Activated B cell treated with CpG ODN at 0.5 μM for 24 hours (primary cell): ENCODE measurements around the gene ETFB. TPM values are rescaled to one million over a fixed set of nuclear protein-coding genes. Genes with fewer than 3 reads are reported as not detected.

Experiments
- ATAC-seq: fragments of 200-7000 bp; cut with Tn5 transposase; one replicate; pipeline ENCODE4 v1.10.0; 2021; ENCODE audit warnings: low read depth, mild to moderate bottlenecking, moderate library complexity
- CTCF ChIA-PET: fragments of 350-600 bp; sonication (Branson Sonifier 250); formaldehyde crosslinking; loops from one replicate; lab custom pipeline; 2021; ENCODE audit warnings: antibody characterized with exemption; lab: Charles Lee
- POLR2A ChIA-PET: fragments of 350-600 bp; sonication (Branson Sonifier 250); formaldehyde crosslinking; loops from one replicate; lab custom pipeline; 2021; ENCODE audit warnings: antibody characterized with exemption; lab: Charles Lee
- DNase-seq: peaks from one replicate; pipeline ENCODE4 v3.0.0; 2022
- H3K27ac Mint-ChIP-seq: one replicate; pipeline ENCODE4 v1.8.0; 2020; ENCODE audit warnings: mixed read lengths
- H3K27me3 Mint-ChIP-seq: one replicate; pipeline ENCODE4 v1.8.0; 2021; ENCODE audit warnings: mixed read lengths
- H3K36me3 Mint-ChIP-seq: one replicate; pipeline ENCODE4 v1.8.0; 2021; ENCODE audit warnings: low read depth, mixed read lengths
- H3K4me1 Mint-ChIP-seq: one replicate; pipeline ENCODE4 v1.8.0; 2021; ENCODE audit warnings: mixed read lengths
- H3K4me3 Mint-ChIP-seq: one replicate; pipeline ENCODE4 v1.8.0; 2020; ENCODE audit warnings: mild to moderate bottlenecking, mixed read lengths
- H3K9me3 Mint-ChIP-seq: one replicate; pipeline ENCODE4 v1.8.0; 2020; ENCODE audit warnings: mixed read lengths
- intact Hi-C: fragments of 100-400 bp; cut with micrococcal nuclease; formaldehyde crosslinking; loops from one replicate; pipeline ENCODE4 v1.15.1; 2024
- total RNA-seq: library from RNA; stranded (reverse); gene quantifications from 2 replicates; pipeline ENCODE4 v1.2.3, GENCODE V29; 2022
- TF ChIP-seq, protein P1 (sequence below): fragments of 200-600 bp; IDR thresholded peaks from one replicate; pipeline ENCODE4 v1.8.0; 2022; ENCODE audit warnings: antibody characterized with exemption, mild to moderate bottlenecking

Gene ETFB
- total RNA-seq, 1 donor from 2014 or later = 43.8 TPM

GRCh38 chr19:51339687-51340656 is 26.2 kb downstream of the ETFB start:
- intact Hi-C loops = loop anchor here (1.0 to 5.0 kb wide), 11 partner anchors 27 to 439 kb away; partner anchors contain the start of gene SIGLEC10
- POLR2A ChIA-PET = interaction anchor here (0.6 to 4.9 kb wide), 15 partner anchors 9 to 317 kb away, joined by 3 to 49 read pairs (median 5); partner anchors contain the start of genes ETFB, NKG7 and SIGLEC10
- Mint-ChIP-seq H3K27me3 (no peaks in the 10 kb centered on the region), H3K36me3 (no peaks in the 10 kb centered on the region), H3K4me3 (peak overlapping the region; percentile 91), H3K27ac (peak overlapping the region; percentile 75), H3K4me1 (peaks cover 48% of the 10 kb centered on the region), H3K9me3 (no peaks in the 10 kb centered on the region)
- ATAC-seq = peak; percentile 84
- peak; percentile 89 for DNase-seq
- TF ChIP-seq, protein P1, sequence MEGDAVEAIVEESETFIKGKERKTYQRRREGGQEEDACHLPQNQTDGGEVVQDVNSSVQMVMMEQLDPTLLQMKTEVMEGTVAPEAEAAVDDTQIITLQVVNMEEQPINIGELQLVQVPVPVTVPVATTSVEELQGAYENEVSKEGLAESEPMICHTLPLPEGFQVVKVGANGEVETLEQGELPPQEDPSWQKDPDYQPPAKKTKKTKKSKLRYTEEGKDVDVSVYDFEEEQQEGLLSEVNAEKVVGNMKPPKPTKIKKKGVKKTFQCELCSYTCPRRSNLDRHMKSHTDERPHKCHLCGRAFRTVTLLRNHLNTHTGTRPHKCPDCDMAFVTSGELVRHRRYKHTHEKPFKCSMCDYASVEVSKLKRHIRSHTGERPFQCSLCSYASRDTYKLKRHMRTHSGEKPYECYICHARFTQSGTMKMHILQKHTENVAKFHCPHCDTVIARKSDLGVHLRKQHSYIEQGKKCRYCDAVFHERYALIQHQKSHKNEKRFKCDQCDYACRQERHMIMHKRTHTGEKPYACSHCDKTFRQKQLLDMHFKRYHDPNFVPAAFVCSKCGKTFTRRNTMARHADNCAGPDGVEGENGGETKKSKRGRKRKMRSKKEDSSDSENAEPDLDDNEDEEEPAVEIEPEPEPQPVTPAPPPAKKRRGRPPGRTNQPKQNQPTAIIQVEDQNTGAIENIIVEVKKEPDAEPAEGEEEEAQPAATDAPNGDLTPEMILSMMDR = no peak
- CTCF ChIA-PET = interaction anchor here (0.6 to 2.9 kb wide), 18 partner anchors 11 to 364 kb away, joined by 3 to 17 read pairs (median 4); partner anchors contain the start of genes ETFB and SIGLEC10

- intact Hi-C loops = loop anchor here (1.0 to 5.0 kb wide), 11 partner anchors 28 to 440 kb away; partner anchors contain the start of gene SIGLEC10
- Mint-ChIP-seq H3K4me3 (peak overlapping the region; percentile 91), H3K36me3 (no peaks in the 10 kb centered on the region), H3K27me3 (no peaks in the 10 kb centered on the region), H3K9me3 (no peaks in the 10 kb centered on the region), H3K4me1 (peaks cover 42% of the 10 kb centered on the region), H3K27ac (peak overlapping the region; percentile 75)
- ChIA-PET CTCF (interaction anchor here (1.0 to 2.9 kb wide), 15 partner anchors 12 to 365 kb away, joined by 3 to 17 read pairs (median 5); partner anchors contain the start of genes ETFB and SIGLEC10), POLR2A (interaction anchor here (0.6 to 4.9 kb wide), 15 partner anchors 9 to 318 kb away, joined by 3 to 49 read pairs (median 5); partner anchors contain the start of genes ETFB, NKG7 and SIGLEC10)
- ATAC-seq = peak; percentile 6
- TF ChIP-seq, protein P1 = no peak
- DNase-seq = no peak
Observed at GRCh38 chr19:51339313-51339686, 26.9 kb downstream of the ETFB start.

DNA sequence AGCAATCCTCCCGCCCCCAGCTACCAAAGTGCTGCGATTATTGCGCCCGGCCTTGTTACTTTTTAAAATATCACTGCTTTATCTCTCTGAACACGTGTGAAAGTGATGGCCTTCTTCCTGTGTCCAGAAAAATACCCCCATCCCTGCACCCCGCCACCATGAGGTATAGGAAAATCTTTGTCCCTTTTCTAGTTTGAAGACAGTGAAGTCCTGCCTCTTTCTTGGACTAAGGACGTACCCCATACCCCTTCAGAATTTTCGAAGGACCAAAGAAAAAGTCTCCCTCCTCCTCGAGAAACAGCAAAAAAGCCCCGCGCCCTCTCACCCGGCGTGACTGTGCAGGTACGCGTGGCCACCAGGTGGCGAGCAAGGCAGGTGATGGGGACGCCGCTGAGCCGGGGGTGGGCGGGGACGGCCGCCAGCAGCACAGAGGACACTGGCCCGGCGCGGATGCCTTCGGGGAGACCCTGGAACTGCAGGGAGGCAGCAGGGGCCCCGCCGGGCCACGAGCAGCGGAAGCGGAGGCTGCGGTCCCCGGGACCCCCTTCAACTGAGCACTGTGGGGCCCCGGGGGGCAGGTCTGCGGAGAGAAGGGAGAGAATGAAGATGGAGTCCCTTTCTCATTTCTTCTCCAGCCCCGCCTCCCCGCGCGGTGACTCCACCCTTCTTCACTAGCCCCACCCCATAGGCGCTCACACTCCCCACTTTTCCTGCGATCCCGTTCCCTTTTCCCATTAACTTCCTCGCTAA is 27.4 kb downstream of the ETFB start:
- CTCF ChIA-PET = interaction anchor here (0.7 to 2.9 kb wide), 17 partner anchors 24 to 323 kb away, joined by 3 to 17 read pairs (median 5); partner anchors contain the start of genes ETFB and SIGLEC10
- POLR2A ChIA-PET = interaction anchor here (1.0 to 4.9 kb wide), 8 partner anchors 10 to 103 kb away, joined by 3 to 49 read pairs (median 6); partner anchors contain the start of genes ETFB, NKG7 and SIGLEC10

GRCh38 chr19:51337861-51338562 is 28.2 kb downstream of the ETFB start:
- ATAC-seq (no peak), DNase-seq (no peak)
- peaks cover 29% of the 10 kb centered on the region for H3K4me1 Mint-ChIP-seq
- H3K4me3 Mint-ChIP-seq = peak overlapping the region; percentile 91
- POLR2A ChIA-PET = interaction anchor here (4.9 kb wide), 1 partner anchor 80 kb away, joined by 49 read pairs; the partner anchor contains the start of gene SIGLEC10
- H3K9me3 Mint-ChIP-seq = no peaks in the 10 kb centered on the region
- intact Hi-C loops = loop anchor here (1.0 to 5.0 kb wide), 7 partner anchors 69 to 441 kb away; no protein-coding TSS in a partner anchor
- H3K27ac Mint-ChIP-seq = no peak overlapping the region
- H3K36me3 Mint-ChIP-seq = no peaks in the 10 kb centered on the region
- TF ChIP-seq, protein P1 = no peak
- H3K27me3 Mint-ChIP-seq = no peaks in the 10 kb centered on the region
- CTCF ChIA-PET = interaction anchor here (0.7 to 2.9 kb wide), 10 partner anchors 57 to 323 kb away, joined by 3 to 17 read pairs (median 6); partner anchors contain the start of gene SIGLEC10

More for the DNA sequence above, 27.4 kb downstream of the ETFB start:
- TF ChIP-seq, protein P1 = peak; percentile 41
- intact Hi-C loops = loop anchor here (1.0 to 5.0 kb wide), 13 partner anchors 29 to 440 kb away; partner anchors contain the start of gene SIGLEC10
- no peaks in the 10 kb centered on the region for H3K27me3 Mint-ChIP-seq
- H3K4me3 Mint-ChIP-seq = peak overlapping the region; percentile 91
- peak overlapping the region; percentile 75 for H3K27ac Mint-ChIP-seq
- H3K4me1 Mint-ChIP-seq = peaks cover 36% of the 10 kb centered on the region
- no peaks in the 10 kb centered on the region for H3K36me3 Mint-ChIP-seq
- peak; percentile 83 for DNase-seq
- ATAC-seq = peak; percentile 64
- no peaks in the 10 kb centered on the region for H3K9me3 Mint-ChIP-seq
